Panc1 (cell line): ENCODE results near the gene GGT6.

ENCODE experiments used
- REST ChIP-seq, 2 experiments: IDR thresholded peaks; 2 replicates each; pipeline ENCODE4 v1.6.1; 2011 to 2012; ENCODE audit warnings: low read depth in 2 of 2, control low read depth in 1 of 2, low read length in 1 of 2, mild to moderate bottlenecking in 1 of 2, moderate library complexity in 1 of 2; ENCODE audit not compliant: insufficient read depth in 1 of 2
- SIN3A ChIP-seq: IDR thresholded peaks from 2 replicates; pipeline ENCODE4 v1.6.1; 2012; ENCODE audit warnings: low read depth, mild to moderate bottlenecking, low read length, moderate library complexity, borderline replicate concordance; ENCODE audit not compliant: insufficient read depth
- TCF7L2 ChIP-seq: IDR thresholded peaks from 2 replicates; pipeline ENCODE4 v1.6.1; 2011; ENCODE audit warnings: mild to moderate bottlenecking, low read depth, low read length, inconsistent platforms
- TF ChIP-seq, protein P1 (sequence below): fragments of 450-650 bp; IDR thresholded peaks from 2 replicates; pipeline ENCODE4 v1.5.1; 2017; ENCODE audit warnings: mild to moderate bottlenecking

DNA sequence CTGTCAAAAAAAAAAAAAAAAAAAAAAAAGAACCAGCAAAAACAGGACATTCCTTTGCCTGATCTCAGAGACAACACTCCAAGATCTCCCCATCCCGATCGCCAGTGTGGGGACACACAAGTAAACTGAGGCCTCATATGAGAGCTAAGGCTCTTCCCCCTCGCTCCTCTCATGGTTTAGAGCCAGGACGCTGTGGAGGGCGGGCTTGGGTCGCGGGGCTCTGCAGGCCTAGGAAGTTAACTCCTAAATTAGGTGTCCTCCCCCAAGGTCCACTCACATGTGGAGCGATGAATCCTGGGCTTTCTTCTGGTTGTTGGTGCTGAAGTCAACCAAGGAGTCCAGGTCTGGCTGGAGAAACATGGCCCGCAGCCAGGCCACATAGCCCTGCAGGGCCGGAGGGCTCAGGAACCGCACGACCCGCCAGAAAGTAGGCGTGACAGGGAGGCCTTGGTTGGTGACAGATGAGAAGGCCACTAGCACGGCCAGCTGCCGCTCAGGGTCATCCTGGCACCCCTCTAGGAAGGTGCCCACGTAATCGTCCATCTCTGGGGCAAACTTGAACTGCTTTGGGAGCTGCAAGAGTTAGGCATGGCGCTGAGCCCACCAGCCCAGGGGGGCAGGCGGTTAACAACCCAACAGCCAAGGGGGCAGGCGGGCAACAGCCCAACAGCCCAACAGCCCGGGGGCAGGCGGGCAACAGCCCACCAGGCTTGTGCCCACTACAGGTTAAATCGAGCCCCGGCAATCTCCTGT, 10.4 kb downstream of the GGT6 start:
- TF ChIP-seq, protein P1, sequence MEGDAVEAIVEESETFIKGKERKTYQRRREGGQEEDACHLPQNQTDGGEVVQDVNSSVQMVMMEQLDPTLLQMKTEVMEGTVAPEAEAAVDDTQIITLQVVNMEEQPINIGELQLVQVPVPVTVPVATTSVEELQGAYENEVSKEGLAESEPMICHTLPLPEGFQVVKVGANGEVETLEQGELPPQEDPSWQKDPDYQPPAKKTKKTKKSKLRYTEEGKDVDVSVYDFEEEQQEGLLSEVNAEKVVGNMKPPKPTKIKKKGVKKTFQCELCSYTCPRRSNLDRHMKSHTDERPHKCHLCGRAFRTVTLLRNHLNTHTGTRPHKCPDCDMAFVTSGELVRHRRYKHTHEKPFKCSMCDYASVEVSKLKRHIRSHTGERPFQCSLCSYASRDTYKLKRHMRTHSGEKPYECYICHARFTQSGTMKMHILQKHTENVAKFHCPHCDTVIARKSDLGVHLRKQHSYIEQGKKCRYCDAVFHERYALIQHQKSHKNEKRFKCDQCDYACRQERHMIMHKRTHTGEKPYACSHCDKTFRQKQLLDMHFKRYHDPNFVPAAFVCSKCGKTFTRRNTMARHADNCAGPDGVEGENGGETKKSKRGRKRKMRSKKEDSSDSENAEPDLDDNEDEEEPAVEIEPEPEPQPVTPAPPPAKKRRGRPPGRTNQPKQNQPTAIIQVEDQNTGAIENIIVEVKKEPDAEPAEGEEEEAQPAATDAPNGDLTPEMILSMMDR: no peak
- TF ChIP-seq REST (IDR thresholded peaks at IDR 0.05; ENCODE audit: insufficient read depth in 1 of 2, low read depth in 2 of 2, low read length in 1 of 2) (no peak), TCF7L2 (no peak), SIN3A (no peak)
